Esophagus squamous epithelium (tissue), 5 donors: ENCODE data around the gene CDH13. TPM values are rescaled to one million over a fixed set of nuclear protein-coding genes. Genes with fewer than 3 reads are reported as not detected.

ENCODE experiments used
- DNase-seq: peaks from one replicate; lab custom pipeline; 2025; lab: John Stamatoyannopoulos, UW
- H3K27ac ChIP-seq, 4 donors: fragments of 200-600 bp; sonication (generic); one replicate each; pipeline ENCODE4 v1.5.1; 2016 to 2019; ENCODE audit warnings: mild to moderate bottlenecking in 1 of 4
- H3K27me3 ChIP-seq, 4 donors: fragments of 200-600 bp; sonication (generic); 1 replicate in 3 of 4; 2 replicates in 1 of 4; pipeline versions ENCODE4 v1.5.1 to v1.6.0; 2017 to 2021; ENCODE audit warnings: antibody characterized with exemption in 1 of 4
- H3K36me3 ChIP-seq, 3 donors: fragments of 200-600 bp; sonication (generic); one replicate each; pipeline ENCODE4 v1.5.1; 2016 to 2019
- H3K4me1 ChIP-seq, 3 donors: fragments of 200-600 bp; sonication (generic); one replicate each; pipeline ENCODE4 v1.5.1; 2017 to 2019
- H3K4me3 ChIP-seq, 4 donors: fragments of 200-600 bp; sonication (generic); 1 replicate in 3 of 4; 2 replicates in 1 of 4; pipeline ENCODE4 v1.5.1; 2016 to 2019; ENCODE audit warnings: mild to moderate bottlenecking in 2 of 4, moderate library complexity in 1 of 4
- H3K9me3 ChIP-seq, 3 donors: fragments of 200-600 bp; sonication (generic); one replicate each; pipeline ENCODE4 v1.5.1; 2016 to 2019
- CTCF ChIP-seq, 6 experiments: fragments of 450-650 bp in 4 of 6; fragments of 200-600 bp in 2 of 6; sonication (generic) in 2 of 6; IDR thresholded peaks; one replicate each; pipeline ENCODE4 v1.5.1; 2016 to 2019; ENCODE audit warnings: antibody characterized with exemption in 6 of 6, mild to moderate bottlenecking in 4 of 6, moderate library complexity in 4 of 6
- POLR2A ChIP-seq, 4 donors: fragments of 450-650 bp; IDR thresholded peaks; one replicate each; pipeline ENCODE4 v1.6.1; 2017; ENCODE audit warnings: antibody characterized with exemption in 4 of 4, mild to moderate bottlenecking in 4 of 4, moderate library complexity in 3 of 4
- WGBS, 2 donors: methylation state at CpG; one replicate each; pipeline ENCODE4 v1.1.5; 2018; 5-methylcytosine and 5-hydroxymethylcytosine counted together
- intact Hi-C: fragments of 100-400 bp; cut with DNase I; formaldehyde crosslinking; loops from one replicate; pipeline ENCODE4 v1.15.0; 2022
- total RNA-seq, 4 donors: library from RNA; depleted of rRNA; stranded (reverse); fragments of >200 nt; gene quantifications; one replicate each; pipeline ENCODE4 v1.1.0, GENCODE V29; 2016
- donor health status: DM: yes; HTN: yes; CAD: no.

The CDH13 gene
- total RNA-seq, 4 donors from 2014 or later = 6.9 to 31.9 (median 21.1) TPM

DNA sequence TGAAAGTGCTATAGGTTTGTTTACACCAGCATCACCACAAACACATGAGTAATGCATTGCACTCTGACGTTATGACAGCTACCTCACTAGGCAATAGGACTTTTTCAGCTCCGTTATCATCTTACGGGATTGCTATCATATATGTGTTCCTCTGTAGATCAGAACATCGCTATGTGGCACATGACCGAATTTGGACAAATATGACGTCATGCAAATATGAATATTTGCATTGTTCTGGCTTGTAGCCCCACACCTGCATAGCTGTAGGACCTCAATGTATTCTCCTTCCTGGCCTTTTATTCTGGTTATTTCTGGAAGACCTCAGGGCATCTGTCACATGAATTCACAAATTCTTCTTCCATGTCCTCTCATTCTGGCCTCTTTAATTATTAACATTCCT, 393.2 kb downstream of the CDH13 start:
- H3K9me3 ChIP-seq = no peaks in the 10 kb centered on the region
- intact Hi-C loops = no loop called here
- WGBS, 2 donors = 81 to 92% methylated on average over 6 of the region's 6 CpGs
- DNase-seq = no peak
- no peaks in the 10 kb centered on the region for H3K27me3 ChIP-seq
- no peaks in the 10 kb centered on the region for H3K36me3 ChIP-seq
- H3K4me3 ChIP-seq = no peak overlapping the region
- H3K27ac ChIP-seq = no peak overlapping the region
- TF ChIP-seq CTCF (IDR thresholded peaks at IDR 0.05) = no peak
- TF ChIP-seq POLR2A (IDR thresholded peaks at IDR 0.05) = no peak
- no peaks in the 10 kb centered on the region for H3K4me1 ChIP-seq

- 79 to 89% methylated on average over 6 of the region's 6 CpGs for WGBS, 2 donors
- intact Hi-C loops = no loop called here
Measured at GRCh38 chr16:83021045-83021444, 394.3 kb downstream of the CDH13 start.

DNA sequence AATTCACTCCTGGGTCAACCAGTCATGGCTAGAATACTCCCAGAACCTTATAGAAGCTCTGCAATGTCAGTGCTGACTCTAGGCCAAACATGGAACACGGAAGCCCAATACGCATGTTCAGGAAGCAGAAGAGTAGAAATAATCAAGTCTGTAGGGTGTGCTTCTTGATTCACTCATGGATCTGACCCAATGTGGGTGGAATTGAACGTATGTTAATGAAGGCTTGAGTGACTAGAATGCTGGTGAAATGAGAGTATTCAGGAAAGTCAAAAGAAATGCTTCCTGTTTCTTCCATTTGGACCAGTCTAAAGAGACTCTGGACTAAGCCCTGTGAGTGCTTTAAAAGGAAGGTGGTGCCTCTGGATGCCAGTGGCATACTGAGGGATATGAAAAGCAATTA, 395.0 kb downstream of the CDH13 start:
- no peaks in the 10 kb centered on the region for H3K9me3 ChIP-seq
- H3K27me3 ChIP-seq = no peaks in the 10 kb centered on the region
- no peak overlapping the region for H3K27ac ChIP-seq
- no peaks in the 10 kb centered on the region for H3K36me3 ChIP-seq
- H3K4me1 ChIP-seq = no peaks in the 10 kb centered on the region
- TF ChIP-seq POLR2A (IDR thresholded peaks at IDR 0.05) (no peak), CTCF (IDR thresholded peaks at IDR 0.05) (no peak)
- no peak for DNase-seq
- intact Hi-C loops = no loop called here
- H3K4me3 ChIP-seq = no peak overlapping the region
- WGBS, 2 donors = 74 to 80% methylated on average over 3 of the region's 3 CpGs

More at GRCh38 chr16:83021045-83021444, 394.3 kb downstream of the CDH13 start:
- DNase-seq = no peak
- TF ChIP-seq CTCF (IDR thresholded peaks at IDR 0.05) = no peak
- TF ChIP-seq POLR2A (IDR thresholded peaks at IDR 0.05) = no peak
- H3K27ac ChIP-seq = no peak overlapping the region
- no peaks in the 10 kb centered on the region for H3K36me3 ChIP-seq
- H3K4me1 ChIP-seq = no peaks in the 10 kb centered on the region
- no peaks in the 10 kb centered on the region for H3K9me3 ChIP-seq
- no peaks in the 10 kb centered on the region for H3K27me3 ChIP-seq
- H3K4me3 ChIP-seq = no peak overlapping the region

DNA sequence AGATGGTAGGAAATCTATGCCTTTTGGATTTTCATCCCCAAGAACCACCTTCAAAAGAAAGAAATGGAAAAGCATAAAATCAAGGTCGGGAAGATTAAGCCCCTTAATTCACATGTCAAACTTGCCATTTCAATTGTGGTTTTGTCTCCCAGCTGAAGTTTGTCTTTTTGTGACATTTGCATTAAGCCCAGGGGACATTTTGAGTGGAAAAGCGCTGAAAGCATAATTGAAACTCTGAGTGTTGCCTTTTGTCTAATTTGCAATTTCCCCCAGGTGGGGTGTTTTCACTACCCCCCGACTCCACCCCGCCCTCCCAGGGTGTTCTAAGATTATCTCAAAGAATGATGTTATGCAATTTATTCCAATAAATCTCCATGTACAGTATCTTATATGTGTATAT, 396.2 kb downstream of the CDH13 start:
- Histone ChIP-seq H3K4me3 (no peak overlapping the region), H3K36me3 (no peaks in the 10 kb centered on the region), H3K4me1 (no peaks in the 10 kb centered on the region), H3K27me3 (no peaks in the 10 kb centered on the region), H3K27ac (no peak overlapping the region), H3K9me3 (no peaks in the 10 kb centered on the region)
- no peak for DNase-seq
- WGBS, 2 donors = 69 to 78% methylated on average over 4 of the region's 4 CpGs
- intact Hi-C loops = no loop called here
- no peak for TF ChIP-seq CTCF (IDR thresholded peaks at IDR 0.05)
- TF ChIP-seq POLR2A (IDR thresholded peaks at IDR 0.05) = no peak

DNA sequence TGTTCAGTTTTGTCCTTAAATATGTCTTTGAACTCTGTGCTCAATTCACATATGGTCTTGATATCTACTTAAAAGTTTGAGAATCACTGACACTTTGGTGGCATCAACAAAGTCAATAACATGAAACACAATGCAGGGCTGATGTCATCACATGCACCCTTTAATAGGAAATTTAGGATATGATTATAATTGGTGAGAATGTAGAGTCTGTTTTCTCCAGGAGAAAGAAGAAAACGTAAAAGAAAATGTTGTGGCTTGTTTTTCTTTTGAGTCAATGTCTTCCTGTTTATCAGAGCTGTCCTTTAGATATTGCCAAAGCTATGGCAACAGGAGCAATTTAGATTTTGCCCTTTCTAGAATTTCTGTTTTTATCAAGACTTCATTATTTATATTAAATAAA, 396.9 kb downstream of the CDH13 start:
- Histone ChIP-seq H3K4me1 (no peaks in the 10 kb centered on the region), H3K9me3 (no peaks in the 10 kb centered on the region), H3K27me3 (no peaks in the 10 kb centered on the region), H3K27ac (no peak overlapping the region), H3K4me3 (no peak overlapping the region), H3K36me3 (no peaks in the 10 kb centered on the region)
- 68 to 73% methylated on average over 1 of the region's 1 CpG for WGBS, 2 donors
- intact Hi-C loops = no loop called here
- DNase-seq = no peak
- TF ChIP-seq POLR2A (IDR thresholded peaks at IDR 0.05) = no peak
- no peak for TF ChIP-seq CTCF (IDR thresholded peaks at IDR 0.05)
